ENCODE results near the gene OTUD6A.
"Not testable (repeated sequence)": the region's sequence is repeated elsewhere in the genome, so short reads cannot be mapped to it uniquely, and the experiment has no call there.

OTUD6A gene

GRCh38 chrX:70049406-70049805 is 12.9 kb upstream of the OTUD6A start:
- DNase-seq (ENCODE audit: low spot score): no peak

- DNase-seq (ENCODE audit: low spot score): no peak
Measured at GRCh38 chrX:70049925-70050324, 12.3 kb upstream of the OTUD6A start, which contains the start of gene AWAT2. TSS of gene AWAT2 (minus strand) at chrX:70049938. CDS start at chrX:70049932, 6 bp downstream.

- DNase-seq (ENCODE audit: low spot score): no peak
Measured at GRCh38 chrX:70052895-70053615, 9.2 kb upstream of the OTUD6A start.

- no peak for DNase-seq (ENCODE audit: low spot score)
Measured at GRCh38 chrX:70054391-70054790, 7.9 kb upstream of the OTUD6A start.

- DNase-seq (ENCODE audit: low spot score): no peak
Measured at GRCh38 chrX:70062961-70063550, 799 bp downstream of the OTUD6A start.

GRCh38 chrX:70066646-70067045 is 4.4 kb downstream of the OTUD6A start:
- DNase-seq (ENCODE audit: low spot score): no peak

GRCh38 chrX:70079297-70079696 is 17.0 kb downstream of the OTUD6A start:
- no peak for DNase-seq (ENCODE audit: low spot score)

- no peak for DNase-seq (ENCODE audit: low spot score)
Measured at GRCh38 chrX:70079870-70080269, 17.6 kb downstream of the OTUD6A start.

- DNase-seq (ENCODE audit: low spot score): no peak
Measured at GRCh38 chrX:70082723-70083122, 20.5 kb downstream of the OTUD6A start.

GRCh38 chrX:70084592-70085240 is 22.5 kb downstream of the OTUD6A start:
- no peak for DNase-seq (ENCODE audit: low spot score)

- no peak for DNase-seq (ENCODE audit: low spot score)
Measured at GRCh38 chrX:70087857-70088630, 25.8 kb downstream of the OTUD6A start.

- DNase-seq (ENCODE audit: low spot score): no peak
Measured at GRCh38 chrX:70088751-70089150, 26.5 kb downstream of the OTUD6A start.

- DNase-seq (ENCODE audit: low spot score): no peak
Measured at GRCh38 chrX:70089604-70090297, 27.5 kb downstream of the OTUD6A start.

- DNase-seq (ENCODE audit: low spot score): no peak
Measured at GRCh38 chrX:70092247-70092646, 30.0 kb downstream of the OTUD6A start.

- DNase-seq (ENCODE audit: low spot score): peak; percentile 12
Measured at GRCh38 chrX:70096052-70096451, 33.8 kb downstream of the OTUD6A start.

GRCh38 chrX:70105229-70105628 is 43.0 kb downstream of the OTUD6A start:
- DNase-seq (ENCODE audit: low spot score): no peak

GRCh38 chrX:70111436-70112026 is 49.3 kb downstream of the OTUD6A start:
- DNase-seq (ENCODE audit: low spot score): not testable (repeated sequence)

All from RKO (cell line).